GM21529 (cell line): ENCODE data around the gene REEP5.
A peak's percentile ranks its signal among the peaks of the same experiment; 100 is the strongest.
"Not testable (repeated sequence)": the region's sequence is repeated elsewhere in the genome, so short reads cannot be mapped to it uniquely, and the experiment has no call there.

Experiments used
- ATAC-seq: cut with Tn5 transposase; IDR thresholded peaks from one replicate; pipeline ENCODE4 v1.9.1; 2021; ENCODE audit not compliant: unreplicated experiment

Gene REEP5

GRCh38 chr5:112892776-112893175, 29.3 kb downstream of the REEP5 start:
- ATAC-seq = no peak

- ATAC-seq = not testable (repeated sequence)
Observed at GRCh38 chr5:112892066-112892465, 30.0 kb downstream of the REEP5 start.

- ATAC-seq = no peak
Observed at GRCh38 chr5:112886975-112887374, 35.1 kb downstream of the REEP5 start.

GRCh38 chr5:112885001-112885400, 37.0 kb downstream of the REEP5 start:
- no peak for ATAC-seq

- no peak for ATAC-seq
Observed at GRCh38 chr5:112883192-112883591, 38.8 kb downstream of the REEP5 start.

GRCh38 chr5:112880219-112880964, 41.6 kb downstream of the REEP5 start:
- no peak for ATAC-seq

GRCh38 chr5:112878760-112879159, 43.3 kb downstream of the REEP5 start:
- ATAC-seq = no peak

- no peak for ATAC-seq
Observed at GRCh38 chr5:112878101-112878500, 43.9 kb downstream of the REEP5 start.

- ATAC-seq = no peak
Observed at GRCh38 chr5:112876362-112876761, 45.7 kb downstream of the REEP5 start.

GRCh38 chr5:112870966-112871365, 51.1 kb downstream of the REEP5 start:
- ATAC-seq = no peak

- peak; percentile 79 for ATAC-seq
Observed at GRCh38 chr5:112869948-112870347, 52.1 kb downstream of the REEP5 start.

GRCh38 chr5:112867411-112867810, 54.6 kb downstream of the REEP5 start:
- ATAC-seq = no peak

- ATAC-seq = no peak
Observed at GRCh38 chr5:112866739-112867138, 55.3 kb downstream of the REEP5 start.

GRCh38 chr5:112865128-112865527, 56.9 kb downstream of the REEP5 start:
- ATAC-seq = no peak

GRCh38 chr5:112863549-112863948, 58.5 kb downstream of the REEP5 start:
- ATAC-seq = no peak

GRCh38 chr5:112862085-112862484, 59.9 kb downstream of the REEP5 start:
- ATAC-seq = no peak

- ATAC-seq = no peak
Observed at GRCh38 chr5:112861638-112861985, 60.4 kb downstream of the REEP5 start.

GRCh38 chr5:112860929-112861637, 60.9 kb downstream of the REEP5 start, which contains the start of gene SRP19:
TSS of gene SRP19 (plus strand) at chr5:112861287. CDS start at chr5:112861377, 90 bp downstream.
- peak; percentile 98 for ATAC-seq

GRCh38 chr5:112860571-112860928, 61.5 kb downstream of the REEP5 start:
- not testable (repeated sequence) for ATAC-seq

- no peak for ATAC-seq
Observed at GRCh38 chr5:112857866-112858265, 64.2 kb downstream of the REEP5 start.

- ATAC-seq = no peak
Observed at GRCh38 chr5:112854651-112855050, 67.4 kb downstream of the REEP5 start.

- no peak for ATAC-seq
Observed at GRCh38 chr5:112849912-112850311, 72.1 kb downstream of the REEP5 start.
